GM12873 (cell line): ENCODE data around the gene TECPR1.

Source experiments
- CTCF ChIP-seq: IDR thresholded peaks from 2 replicates; pipeline ENCODE4 v1.5.1; 2012; ENCODE audit warnings: low read depth, mild to moderate bottlenecking, moderate library complexity, low read length, control low read depth; ENCODE audit not compliant: insufficient read depth; ENCODE audit errors: missing control alignments

The TECPR1 gene

GRCh38 chr7:98234429-98235147 lies 17.4 kb downstream of the TECPR1 start:
- no peak for TF ChIP-seq CTCF

- TF ChIP-seq CTCF, result no peak
These were observed 18.6 kb downstream of the TECPR1 start for GRCh38 chr7:98233219-98234070.

- no peak for TF ChIP-seq CTCF
These were observed 19.2 kb downstream of the TECPR1 start for GRCh38 chr7:98232799-98233198.

GRCh38 chr7:98232263-98232585 lies 19.8 kb downstream of the TECPR1 start:
- no peak for TF ChIP-seq CTCF

GRCh38 chr7:98231493-98232262 lies 20.4 kb downstream of the TECPR1 start:
- no peak for TF ChIP-seq CTCF

GRCh38 chr7:98230746-98231471 lies 21.1 kb downstream of the TECPR1 start:
- TF ChIP-seq CTCF, result no peak
